ENCODE data around the gene SLC25A30. TPM values are rescaled to one million over a fixed set of nuclear protein-coding genes. Genes with fewer than 3 reads are reported as not detected.

The SLC25A30 gene
- total RNA-seq (2022; extraction: Qiagen RNA extraction; ENCODE audit: low read depth) = 7.4 to 10.3 TPM (median 8.9 TPM) in 5 replicates

GRCh38 chr13:45417790-45418534 is at the start of gene SLC25A30:
TSS of gene SLC25A30 (minus strand) at chr13:45418373. CDS start at chr13:45411425, 6,948 bp downstream.

GRCh38 chr13:45464687-45465453 is 46.7 kb upstream of the SLC25A30 start, which contains the start of gene COG3:
TSS of gene COG3 (plus strand) at chr13:45464939. CDS start at chr13:45465037, 98 bp downstream.

Other genes with a start within 250 kb of the SLC25A30 start
- not detected in 5 replicates for gene KCTD4, start 217.3 kb downstream of the SLC25A30 start, total RNA-seq (2022; extraction: Qiagen RNA extraction; ENCODE audit: low read depth)
- gene TPT1, start 77.2 kb downstream of the SLC25A30 start, total RNA-seq (2022; extraction: Qiagen RNA extraction; ENCODE audit: low read depth) = 1,788 to 2,562 TPM (median 2,258 TPM) in 5 replicates
- gene COG3, start 46.6 kb upstream of the SLC25A30 start, total RNA-seq (2022; extraction: Qiagen RNA extraction; ENCODE audit: low read depth) = 12.0 to 18.2 TPM (median 13.8 TPM) in 5 replicates
- not detected in 5 replicates for gene ERICH6B, start 197.4 kb upstream of the SLC25A30 start, total RNA-seq (2022; extraction: Qiagen RNA extraction; ENCODE audit: low read depth)